ENCODE data around the gene AIPL1.

DNA sequence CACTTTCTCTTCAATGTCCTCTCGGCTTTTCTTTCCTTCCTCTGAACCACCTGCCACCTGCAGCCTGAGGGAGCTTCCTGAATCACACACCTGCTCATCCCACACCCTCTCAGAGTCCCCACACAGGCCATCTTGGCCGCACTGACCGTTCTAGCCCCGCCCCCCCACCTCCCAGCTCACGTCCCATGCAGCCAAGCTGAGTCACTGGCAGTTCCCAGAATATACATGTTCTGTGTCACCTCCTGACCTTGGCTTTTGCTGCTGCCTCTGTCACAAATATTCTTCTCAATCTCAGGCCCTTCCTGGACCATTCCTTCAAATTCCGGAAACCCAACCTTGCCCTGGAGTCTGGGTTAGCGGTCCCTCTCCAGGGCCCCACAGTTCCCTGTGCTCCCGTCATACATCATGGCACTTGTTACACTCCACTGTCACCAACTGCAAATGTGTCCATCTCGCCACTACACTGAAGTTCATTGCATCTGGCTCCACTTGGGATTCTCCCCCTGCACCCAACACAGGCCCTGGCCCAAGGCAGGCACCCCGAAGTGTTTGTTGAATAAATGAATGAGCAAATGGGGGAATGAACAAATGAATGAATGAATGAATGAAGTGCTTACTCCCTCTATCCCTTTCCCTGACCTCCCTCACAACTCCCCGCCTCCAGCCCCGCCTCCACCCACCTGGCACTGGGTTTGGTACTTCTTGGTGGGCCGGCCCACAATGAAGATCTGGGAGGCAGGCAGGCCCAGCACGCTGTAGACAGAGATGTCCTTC, 22.2 kb upstream of the AIPL1 start:
- TF ChIP-seq, protein P1, sequence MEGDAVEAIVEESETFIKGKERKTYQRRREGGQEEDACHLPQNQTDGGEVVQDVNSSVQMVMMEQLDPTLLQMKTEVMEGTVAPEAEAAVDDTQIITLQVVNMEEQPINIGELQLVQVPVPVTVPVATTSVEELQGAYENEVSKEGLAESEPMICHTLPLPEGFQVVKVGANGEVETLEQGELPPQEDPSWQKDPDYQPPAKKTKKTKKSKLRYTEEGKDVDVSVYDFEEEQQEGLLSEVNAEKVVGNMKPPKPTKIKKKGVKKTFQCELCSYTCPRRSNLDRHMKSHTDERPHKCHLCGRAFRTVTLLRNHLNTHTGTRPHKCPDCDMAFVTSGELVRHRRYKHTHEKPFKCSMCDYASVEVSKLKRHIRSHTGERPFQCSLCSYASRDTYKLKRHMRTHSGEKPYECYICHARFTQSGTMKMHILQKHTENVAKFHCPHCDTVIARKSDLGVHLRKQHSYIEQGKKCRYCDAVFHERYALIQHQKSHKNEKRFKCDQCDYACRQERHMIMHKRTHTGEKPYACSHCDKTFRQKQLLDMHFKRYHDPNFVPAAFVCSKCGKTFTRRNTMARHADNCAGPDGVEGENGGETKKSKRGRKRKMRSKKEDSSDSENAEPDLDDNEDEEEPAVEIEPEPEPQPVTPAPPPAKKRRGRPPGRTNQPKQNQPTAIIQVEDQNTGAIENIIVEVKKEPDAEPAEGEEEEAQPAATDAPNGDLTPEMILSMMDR (IDR thresholded peaks at IDR 0.05), result no peak
- no peak for TF ChIP-seq POLR2AphosphoS5 (IDR thresholded peaks at IDR 0.05)
- TF ChIP-seq POLR2A (IDR thresholded peaks at IDR 0.05), result no peak
